Peyer's patch (tissue), 4 donors: Measurements from ENCODE around the gene IFT20. TPM values are rescaled to one million over a fixed set of nuclear protein-coding genes. Genes with fewer than 3 reads are reported as not detected.

Experiments used
- DNase-seq, 3 donors: peaks; one replicate each; pipeline ENCODE4 v3.0.0-alpha.2; 2017 to 2019
- H3K27ac ChIP-seq, 4 donors: fragments of 200-600 bp; sonication (generic); one replicate each; pipeline ENCODE4 v1.5.1; 2016 to 2019
- H3K27me3 ChIP-seq, 2 donors: fragments of 200-600 bp; sonication (generic); one replicate each; pipeline ENCODE4 v1.5.1; 2019
- H3K36me3 ChIP-seq, 3 donors: fragments of 200-600 bp; sonication (generic); one replicate each; pipeline ENCODE4 v1.5.1; 2016 to 2019
- H3K4me1 ChIP-seq, 4 donors: fragments of 200-600 bp; sonication (generic); one replicate each; pipeline ENCODE4 v1.5.1; 2016 to 2019
- H3K4me3 ChIP-seq, 4 donors: fragments of 200-600 bp; sonication (generic); 1 replicate in 3 of 4; 2 replicates in 1 of 4; pipeline ENCODE4 v1.5.1; 2016 to 2019; ENCODE audit warnings: mild to moderate bottlenecking in 1 of 4
- H3K9me3 ChIP-seq, 4 donors: fragments of 200-600 bp; sonication (generic); one replicate each; pipeline ENCODE4 v1.5.1; 2016 to 2019; ENCODE audit warnings: mild to moderate bottlenecking in 1 of 4
- CTCF ChIP-seq, 6 experiments: fragments of 450-650 bp in 4 of 6; fragments of 200-600 bp in 2 of 6; sonication (generic) in 1 of 6; IDR thresholded peaks; one replicate each; pipeline ENCODE4 v1.5.1; 2017 to 2019; ENCODE audit warnings: antibody characterized with exemption in 6 of 6, mild to moderate bottlenecking in 3 of 6, moderate library complexity in 1 of 6
- POLR2A ChIP-seq, 2 donors: fragments of 450-650 bp; IDR thresholded peaks; one replicate each; pipeline ENCODE4 v1.5.1; 2017; ENCODE audit warnings: antibody characterized with exemption in 2 of 2, mild to moderate bottlenecking in 2 of 2, moderate library complexity in 2 of 2
- total RNA-seq, 4 donors: library from RNA; depleted of rRNA; stranded (reverse); fragments of >200 nt; gene quantifications; one replicate each; pipeline ENCODE4 v1.1.0, GENCODE V29; 2016

The IFT20 gene
- total RNA-seq, 4 donors from 2014 or later = 34.7 to 69.7 (median 62.0) TPM

- Histone ChIP-seq H3K4me1 (peaks cover 0 to 19% (median 8%) of the 10 kb centered on the region in 4 donors), H3K9me3 (no peaks in the 10 kb centered on the region), H3K27ac (peak within 1 kb of the TSS; percentile 28 to 67 (median 66)), H3K27me3 (no peaks in the 10 kb centered on the region), H3K36me3 (no peaks in the 10 kb centered on the region), H3K4me3 (peak within 1 kb of the TSS; percentile 47 to 76 (median 68))
- peak; percentile 96 to 98 (median 97) for DNase-seq
- TF ChIP-seq POLR2A (IDR thresholded peaks at IDR 0.05) (peak in 1 of 2 donors; percentile 20), CTCF (IDR thresholded peaks at IDR 0.05) (peak in 3 of 6 experiments; percentile 8 to 22 (median 18))
These were observed 16.3 kb downstream of the IFT20 start, which contains the start of gene TMEM97 for GRCh38 chr17:28318759-28319597. TMEM97 (plus strand) TSS chr17:28319200; CDS start chr17:28319240, 40 bp downstream.

- peaks cover 0 to 19% (median 8%) of the 10 kb centered on the region in 4 donors for H3K4me1 ChIP-seq
- no peaks in the 10 kb centered on the region for H3K27me3 ChIP-seq
- no peaks in the 10 kb centered on the region for H3K36me3 ChIP-seq
- TF ChIP-seq CTCF (IDR thresholded peaks at IDR 0.05) = no peak
- TF ChIP-seq POLR2A (IDR thresholded peaks at IDR 0.05) = no peak
- H3K4me3 ChIP-seq = peak overlapping the region; percentile 47 to 76 (median 68)
- H3K27ac ChIP-seq = peak overlapping the region in 1 of 4 donors; percentile 66
- DNase-seq = peak in 1 of 3 donors; percentile 56
- H3K9me3 ChIP-seq = no peaks in the 10 kb centered on the region
These were observed 17.1 kb downstream of the IFT20 start for GRCh38 chr17:28317966-28318758.

- H3K36me3 ChIP-seq = no peaks in the 10 kb centered on the region
- peaks cover 0 to 19% (median 8%) of the 10 kb centered on the region in 4 donors for H3K4me1 ChIP-seq
- no peak overlapping the region for H3K4me3 ChIP-seq
- DNase-seq = no peak
- H3K27me3 ChIP-seq = no peaks in the 10 kb centered on the region
- H3K27ac ChIP-seq = no peak overlapping the region
- H3K9me3 ChIP-seq = no peaks in the 10 kb centered on the region
- no peak for TF ChIP-seq CTCF (IDR thresholded peaks at IDR 0.05)
- TF ChIP-seq POLR2A (IDR thresholded peaks at IDR 0.05) = no peak
These were observed 17.9 kb downstream of the IFT20 start for GRCh38 chr17:28317099-28317965.

GRCh38 chr17:28315846-28316705 is 19.2 kb downstream of the IFT20 start:
- DNase-seq = no peak
- no peak overlapping the region for H3K27ac ChIP-seq
- no peak overlapping the region for H3K4me3 ChIP-seq
- peaks cover 0 to 19% (median 8%) of the 10 kb centered on the region in 4 donors for H3K4me1 ChIP-seq
- TF ChIP-seq CTCF (IDR thresholded peaks at IDR 0.05) = no peak
- TF ChIP-seq POLR2A (IDR thresholded peaks at IDR 0.05) = no peak
- no peaks in the 10 kb centered on the region for H3K9me3 ChIP-seq
- H3K27me3 ChIP-seq = no peaks in the 10 kb centered on the region
- H3K36me3 ChIP-seq = no peaks in the 10 kb centered on the region
